ENCODE results near the gene RBBP4. TPM values are rescaled to one million over a fixed set of nuclear protein-coding genes. Genes with fewer than 3 reads are reported as not detected.
"Not testable (repeated sequence)": the region's sequence is repeated elsewhere in the genome, so short reads cannot be mapped to it uniquely, and the experiment has no call there.

RBBP4 gene
- polyA plus RNA-seq, 3 donors: 41.3 to 45.5 (median 45.3) TPM

- 38 to 75% (median 74%) methylated on average over 3 of the region's 3 CpGs for WGBS, 3 donors
- no peak overlapping the region for H3K27ac ChIP-seq (ENCODE audit: low read depth, low read length)
These were observed 31.0 kb downstream of the RBBP4 start for GRCh38 chr1:32681999-32682398.

GRCh38 chr1:32683397-32683796, 32.4 kb downstream of the RBBP4 start:
- WGBS, 3 donors: 88 to 92% (median 90%) methylated on average over 3 of the region's 3 CpGs
- H3K27ac ChIP-seq (ENCODE audit: low read depth, low read length): no peak overlapping the region

GRCh38 chr1:32684167-32684811, 33.3 kb downstream of the RBBP4 start:
- no peak overlapping the region for H3K27ac ChIP-seq (ENCODE audit: low read depth, low read length)
- WGBS, 3 donors: 27 to 69% (median 28%) methylated on average over 2 of the region's 2 CpGs

GRCh38 chr1:32685498-32685897, 34.5 kb downstream of the RBBP4 start:
- WGBS, 3 donors: 76 to 83% (median 80%) methylated on average over 2 of the region's 2 CpGs
- no peak overlapping the region for H3K27ac ChIP-seq (ENCODE audit: low read depth, low read length)

GRCh38 chr1:32686387-32686786, 35.4 kb downstream of the RBBP4 start:
- 93 to 100% (median 94%) methylated on average over 2 of the region's 2 CpGs for WGBS, 3 donors
- no peak overlapping the region for H3K27ac ChIP-seq (ENCODE audit: low read depth, low read length)

- 95 to 96% (median 95%) methylated on average over 6 of the region's 6 CpGs for WGBS, 3 donors
These were observed 42.6 kb downstream of the RBBP4 start for GRCh38 chr1:32693455-32694174.

GRCh38 chr1:32695098-32695904, 44.3 kb downstream of the RBBP4 start:
- WGBS, 3 donors: 39 to 68% (median 50%) methylated on average over 17 of the region's 17 CpGs

More at GRCh38 chr1:32693455-32694174, 42.6 kb downstream of the RBBP4 start:
- H3K27ac ChIP-seq (ENCODE audit: low read depth, low read length): no peak overlapping the region

GRCh38 chr1:32696041-32696440, 45.0 kb downstream of the RBBP4 start:
- H3K27ac ChIP-seq (ENCODE audit: low read depth, low read length): no peak overlapping the region
- WGBS, 3 donors: 92 to 94% (median 93%) methylated on average over 9 of the region's 9 CpGs

More at GRCh38 chr1:32695098-32695904, 44.3 kb downstream of the RBBP4 start:
- no peak overlapping the region for H3K27ac ChIP-seq (ENCODE audit: low read depth, low read length)

GRCh38 chr1:32696996-32697395, 46.0 kb downstream of the RBBP4 start:
- H3K27ac ChIP-seq (ENCODE audit: low read depth, low read length): not testable (repeated sequence)

GRCh38 chr1:32701421-32701911, 50.5 kb downstream of the RBBP4 start:
- 33 to 44% (median 41%) methylated on average over 6 of the region's 6 CpGs for WGBS, 3 donors
- H3K27ac ChIP-seq (ENCODE audit: low read depth, low read length): no peak overlapping the region

More at GRCh38 chr1:32696996-32697395, 46.0 kb downstream of the RBBP4 start:
- WGBS, 3 donors: 95 to 96% (median 96%) methylated on average over 8 of the region's 8 CpGs

GRCh38 chr1:32701951-32702598, 51.1 kb downstream of the RBBP4 start:
- WGBS, 3 donors: 12 to 14% (median 12%) methylated on average over 21 to 27 of the region's 27 CpGs
- no peak overlapping the region for H3K27ac ChIP-seq (ENCODE audit: low read depth, low read length)

GRCh38 chr1:32702599-32703478, 51.8 kb downstream of the RBBP4 start, which contains the start of gene SYNC:
TSS of gene SYNC (minus strand) at chr1:32702770. CDS start at chr1:32702660, 110 bp downstream.
- 0 to 3% (median 1%) methylated on average over 25 to 70 of the region's 70 CpGs for WGBS, 3 donors
- no peak within 1 kb of the TSS for H3K27ac ChIP-seq (ENCODE audit: low read depth, low read length)

GRCh38 chr1:32703479-32704291, 52.7 kb downstream of the RBBP4 start:
- H3K27ac ChIP-seq (ENCODE audit: low read depth, low read length): no peak overlapping the region
- 56 to 68% (median 57%) methylated on average over 18 of the region's 18 CpGs for WGBS, 3 donors

- no peak overlapping the region for H3K27ac ChIP-seq (ENCODE audit: low read depth, low read length)
- WGBS, 3 donors: 89 to 92% (median 90%) methylated on average over 7 of the region's 7 CpGs
These were observed 54.5 kb downstream of the RBBP4 start for GRCh38 chr1:32705516-32705915.

GRCh38 chr1:32706491-32706890, 55.5 kb downstream of the RBBP4 start:
- 13 to 59% (median 41%) methylated on average over 1 of the region's 1 CpG for WGBS, 3 donors
- H3K27ac ChIP-seq (ENCODE audit: low read depth, low read length): no peak overlapping the region

GRCh38 chr1:32709075-32709474, 58.1 kb downstream of the RBBP4 start:
- 73 to 76% (median 75%) methylated on average over 2 of the region's 2 CpGs for WGBS, 3 donors
- no peak overlapping the region for H3K27ac ChIP-seq (ENCODE audit: low read depth, low read length)

- 65 to 75% (median 67%) methylated on average over 5 of the region's 5 CpGs for WGBS, 3 donors
These were observed 58.5 kb downstream of the RBBP4 start for GRCh38 chr1:32709476-32709875.

More at GRCh38 chr1:32709476-32709875, 58.5 kb downstream of the RBBP4 start:
- H3K27ac ChIP-seq (ENCODE audit: low read depth, low read length): no peak overlapping the region

Measured in adipose tissue (tissue), 3 donors.